GM12801 (cell line): ENCODE results near the gene ZNF688.

Experiments
- TF ChIP-seq, protein P1 (sequence below): IDR thresholded peaks from one replicate; pipeline ENCODE4 v1.5.1; 2011; ENCODE audit warnings: control low read depth; ENCODE audit not compliant: insufficient read length; ENCODE audit errors: extremely low read depth

Gene ZNF688

DNA sequence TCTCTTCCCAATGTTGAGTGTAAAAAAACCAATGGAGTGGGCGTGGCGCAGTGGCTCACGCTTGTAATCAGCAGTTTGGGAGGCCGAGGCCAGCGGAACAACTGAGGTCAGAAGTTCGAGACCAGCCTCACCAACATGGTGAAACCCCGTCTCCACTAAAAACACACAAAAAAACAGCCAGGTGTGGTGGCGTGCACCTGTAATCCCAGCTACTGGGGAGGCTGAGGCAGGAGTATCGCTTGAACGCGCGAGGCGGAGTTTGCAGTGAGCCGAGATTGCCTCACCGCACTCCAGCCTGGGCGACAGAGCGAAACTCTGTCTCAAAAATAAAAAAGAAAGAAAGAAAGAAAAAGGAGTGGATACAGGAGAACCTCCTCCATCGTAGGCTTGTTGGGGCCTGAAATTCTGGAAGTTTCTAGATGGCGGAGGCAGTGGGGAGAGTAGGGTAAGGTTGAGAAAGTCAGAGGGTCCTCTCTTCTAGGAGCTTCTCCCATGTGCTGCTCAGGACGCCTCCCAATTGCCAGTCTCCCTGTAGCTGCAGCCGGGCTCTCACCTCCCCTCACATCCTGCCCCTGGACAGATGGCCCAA is 12.6 kb downstream of the ZNF688 start:
- TF ChIP-seq, protein P1, sequence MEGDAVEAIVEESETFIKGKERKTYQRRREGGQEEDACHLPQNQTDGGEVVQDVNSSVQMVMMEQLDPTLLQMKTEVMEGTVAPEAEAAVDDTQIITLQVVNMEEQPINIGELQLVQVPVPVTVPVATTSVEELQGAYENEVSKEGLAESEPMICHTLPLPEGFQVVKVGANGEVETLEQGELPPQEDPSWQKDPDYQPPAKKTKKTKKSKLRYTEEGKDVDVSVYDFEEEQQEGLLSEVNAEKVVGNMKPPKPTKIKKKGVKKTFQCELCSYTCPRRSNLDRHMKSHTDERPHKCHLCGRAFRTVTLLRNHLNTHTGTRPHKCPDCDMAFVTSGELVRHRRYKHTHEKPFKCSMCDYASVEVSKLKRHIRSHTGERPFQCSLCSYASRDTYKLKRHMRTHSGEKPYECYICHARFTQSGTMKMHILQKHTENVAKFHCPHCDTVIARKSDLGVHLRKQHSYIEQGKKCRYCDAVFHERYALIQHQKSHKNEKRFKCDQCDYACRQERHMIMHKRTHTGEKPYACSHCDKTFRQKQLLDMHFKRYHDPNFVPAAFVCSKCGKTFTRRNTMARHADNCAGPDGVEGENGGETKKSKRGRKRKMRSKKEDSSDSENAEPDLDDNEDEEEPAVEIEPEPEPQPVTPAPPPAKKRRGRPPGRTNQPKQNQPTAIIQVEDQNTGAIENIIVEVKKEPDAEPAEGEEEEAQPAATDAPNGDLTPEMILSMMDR = no peak

DNA sequence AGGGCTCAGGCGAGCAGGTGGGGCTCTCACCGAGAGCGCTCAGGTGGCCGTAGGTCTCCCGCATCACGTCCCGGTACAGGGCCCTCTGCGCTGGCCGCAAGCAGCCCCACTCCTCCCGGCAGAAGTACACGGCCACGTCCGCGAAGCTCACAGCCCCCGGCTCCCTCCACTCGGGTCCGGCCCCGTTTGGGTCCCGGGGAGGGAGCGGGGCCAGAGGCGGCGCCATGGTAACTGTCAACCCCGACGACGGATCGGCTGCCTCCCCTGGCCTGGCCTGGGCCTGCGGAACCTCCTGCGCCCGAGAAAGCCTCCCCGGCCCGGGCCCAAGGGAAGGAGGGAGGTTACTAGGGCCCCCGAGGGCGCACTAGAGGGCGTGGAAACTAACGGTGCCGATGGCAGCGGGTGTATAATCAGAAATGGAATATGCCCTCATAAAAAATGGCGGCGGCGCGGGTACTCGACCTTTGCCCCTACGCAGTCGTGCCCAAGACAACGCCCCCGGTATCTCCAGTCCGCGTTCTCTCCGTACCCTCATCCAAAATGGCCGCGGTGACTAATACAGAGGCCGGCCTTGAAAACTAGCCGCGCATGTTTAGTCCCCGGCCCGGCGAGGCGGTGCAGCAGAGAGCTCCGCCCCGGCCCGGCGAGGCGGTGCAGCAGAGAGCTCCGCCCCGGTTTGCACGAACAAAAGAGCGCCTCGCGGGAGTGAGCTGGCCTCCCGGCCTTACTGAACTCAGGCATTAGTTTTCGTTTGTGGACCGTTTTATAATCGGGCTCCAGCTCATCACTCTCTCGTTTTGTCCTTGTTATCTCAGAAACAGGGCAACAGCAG is 13.3 kb downstream of the ZNF688 start, which contains the start of gene ZNF764:
Gene ZNF764 (minus strand): TSS at position 418 of the 832 bp plus-strand sequence. CDS start 192 bp downstream, at position 226.
- TF ChIP-seq, protein P1 = no peak

- TF ChIP-seq, protein P1 = no peak
Observed at GRCh38 chr16:30557707-30557956, 13.9 kb downstream of the ZNF688 start.

DNA sequence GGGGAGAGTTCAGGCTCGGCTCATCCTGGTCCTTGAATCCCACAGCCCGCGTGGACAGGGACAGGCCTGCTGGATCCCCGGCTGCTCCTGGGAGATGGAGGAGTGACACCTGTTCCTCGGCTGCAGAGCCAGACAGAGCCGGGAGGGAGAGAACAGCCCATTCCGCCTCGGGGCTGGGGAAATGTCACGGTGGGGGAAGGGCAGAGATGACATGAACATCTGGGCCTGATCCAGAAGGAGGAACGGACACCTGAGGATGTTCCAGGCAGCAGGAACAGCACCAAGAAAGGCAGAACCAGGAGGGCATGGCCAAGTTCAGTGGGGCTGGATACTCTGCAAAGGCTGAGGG is 15.4 kb downstream of the ZNF688 start:
- TF ChIP-seq, protein P1 = no peak

GRCh38 chr16:30555315-30556124 is 16.0 kb downstream of the ZNF688 start:
- TF ChIP-seq, protein P1 = no peak

DNA sequence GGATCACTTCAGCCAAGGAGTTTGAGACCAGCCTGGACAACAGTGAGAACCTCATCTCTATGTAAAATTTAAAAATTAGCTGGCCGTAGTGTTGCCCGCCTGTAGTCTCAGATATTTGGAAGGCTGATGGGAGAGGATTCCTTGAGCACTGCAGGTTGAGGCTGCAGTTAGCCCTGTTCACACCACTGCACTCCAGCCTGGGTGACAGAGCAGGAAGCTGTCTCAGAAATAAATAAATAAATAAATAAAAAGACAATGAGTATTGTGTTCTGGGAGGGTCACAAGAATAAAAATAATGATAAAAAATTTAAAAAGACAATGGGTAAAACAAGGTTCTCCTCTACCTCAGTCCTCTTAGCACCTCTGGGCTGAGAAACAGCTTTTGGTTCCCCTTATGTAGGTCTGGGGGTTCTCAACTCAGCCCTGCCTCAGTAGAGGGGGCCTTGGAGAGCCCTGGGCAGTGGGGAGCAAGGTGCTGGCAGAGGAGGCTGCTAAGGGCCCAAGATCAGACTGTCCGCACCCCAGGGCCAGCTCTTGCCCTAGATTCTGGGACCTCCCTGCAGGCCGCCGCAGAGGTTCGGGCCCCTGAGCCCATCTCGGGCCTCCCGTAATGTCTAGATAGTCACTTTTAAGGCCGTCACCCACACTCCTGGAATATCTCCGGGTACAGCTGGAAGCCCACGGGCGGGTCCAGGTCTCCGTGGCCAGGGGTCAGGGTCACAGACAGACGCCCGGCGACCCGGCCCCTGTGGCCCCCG is 16.8 kb downstream of the ZNF688 start:
- TF ChIP-seq, protein P1 = no peak
